ENCODE data around the gene SERPINA4. TPM values are rescaled to one million over a fixed set of nuclear protein-coding genes. Genes with fewer than 3 reads are reported as not detected.

Gene SERPINA4
- total and polyA plus RNA-seq, 2 experiments from 2014 or later = not detected

- no peak overlapping the region for H3K4me2 ChIP-seq
- H3K27me3 ChIP-seq (ENCODE audit: insufficient read depth) = no peaks in the 10 kb centered on the region
- Mint-ChIP-seq H3K9me3 (no peaks in the 10 kb centered on the region), H3K36me3 (ENCODE audit: low read depth) (no peaks in the 10 kb centered on the region), H3K27ac (no peak overlapping the region), H3K4me3 (no peak overlapping the region), H3K27me3 (ENCODE audit: insufficient read depth, low read depth, poor library complexity) (peaks cover 7% of the 10 kb centered on the region), H3K4me1 (peaks cover 19% of the 10 kb centered on the region)
- H2AFZ ChIP-seq = no peak overlapping the region
- TF ChIP-seq STAT1 (IDR thresholded peaks at IDR 0.05; ENCODE audit: unreplicated experiment) = no peak
- TF ChIP-seq NANOG (IDR thresholded peaks at IDR 0.05; ENCODE audit: borderline replicate concordance) = no peak
- TF ChIP-seq ETS1 (IDR thresholded peaks at IDR 0.05) = no peak
- no peak for TF ChIP-seq EZH2phosphoT487 (IDR thresholded peaks at IDR 0.05; ENCODE audit: unreplicated experiment)
- TF ChIP-seq JUNB (IDR thresholded peaks at IDR 0.05; ENCODE audit: unreplicated experiment) = no peak
- no peak for TF ChIP-seq ZNF462 (CRISPR knock-in tag; IDR thresholded peaks at IDR 0.05)
- TF ChIP-seq CTCF (conservative IDR thresholded peaks at IDR 0.05; ENCODE audit: low read depth in 2 of 2) = no peak
- no peak for TF ChIP-seq POLR2AphosphoS5 (IDR thresholded peaks at IDR 0.05; ENCODE audit: low read depth)
- TF ChIP-seq ZNF114 (CRISPR knock-in tag; IDR thresholded peaks at IDR 0.05) = no peak
- no peak for TF ChIP-seq CREB1 (CRISPR knock-in tag; IDR thresholded peaks at IDR 0.05; ENCODE audit: low read depth)
- TF ChIP-seq EZH2 (IDR thresholded peaks at IDR 0.05; ENCODE audit: low read depth, unreplicated experiment) = no peak
- TF ChIP-seq REST (IDR thresholded peaks at IDR 0.05; ENCODE audit: unreplicated experiment) = no peak
- TF ChIP-seq ZNF331 (CRISPR knock-in tag; IDR thresholded peaks at IDR 0.05; ENCODE audit: low read depth) = no peak
- no peaks in the 10 kb centered on the region for H3K79me2 ChIP-seq (replicated peaks; ENCODE audit: insufficient read depth)
- no peaks in the 10 kb centered on the region for H3F3A ChIP-seq (replicated peaks; ENCODE audit: low read depth)
- H3K4me1 ChIP-seq (ENCODE audit: insufficient read depth) = peaks cover 7% of the 10 kb centered on the region; the same call in 1 of the 2 replicates
- no peak for DNase-seq (ENCODE audit: low spot score)
- ATAC-seq = no peak
- no peak overlapping the region for H3K27ac ChIP-seq (ENCODE audit: low read depth)
- H4K20me1 ChIP-seq (replicated peaks; ENCODE audit: insufficient read depth) = no peaks in the 10 kb centered on the region
- no peak overlapping the region for H3K4me3 ChIP-seq
- H3K9me2 ChIP-seq (ENCODE audit: insufficient read depth) = no peaks in the 10 kb centered on the region
- H3K36me3 ChIP-seq (ENCODE audit: insufficient read depth) = no peaks in the 10 kb centered on the region
Observed at GRCh38 chr14:94542811-94543440, 18.3 kb upstream of the SERPINA4 start.

All from GM23338 (cell line).